H1 (cell line): ENCODE results near the gene NLRX1.

Source experiments
- BCL11A ChIP-seq, 2 experiments: IDR thresholded peaks; one replicate each; pipeline ENCODE4 v1.6.1; 2011; ENCODE audit warnings: low read depth in 2 of 2, low read length in 2 of 2, mild to moderate bottlenecking in 2 of 2
- EZH2 ChIP-seq: fragments of 200-600 bp; sonication (generic); IDR thresholded peaks from 2 replicates; pipeline ENCODE4 v1.7.1; 2012; ENCODE audit warnings: low read depth, mild to moderate bottlenecking, moderate library complexity, low read length, inconsistent platforms; ENCODE audit not compliant: severe bottlenecking
- JUN ChIP-seq: IDR thresholded peaks from 2 replicates; pipeline ENCODE4 v1.6.1; 2011; ENCODE audit warnings: low read depth, mild to moderate bottlenecking, improper control_type of control experiment, low read length
- MAFK ChIP-seq: IDR thresholded peaks from 2 replicates; pipeline ENCODE4 v1.6.1; 2012; ENCODE audit warnings: low read depth, mild to moderate bottlenecking, improper control_type of control experiment, low read length
- MAX ChIP-seq: IDR thresholded peaks from 2 replicates; pipeline ENCODE4 v1.6.1; 2012; ENCODE audit warnings: inconsistent platforms
- RAD21 ChIP-seq, 2 experiments: IDR thresholded peaks in 1 of 2; conservative IDR thresholded peaks in 1 of 2; 2 replicates each; pipeline ENCODE4 v1.6.1; 2011; ENCODE audit warnings: low read depth in 2 of 2, low read length in 2 of 2, improper control_type of control experiment in 1 of 2, inconsistent platforms in 1 of 2, mild to moderate bottlenecking in 1 of 2, moderate library complexity in 1 of 2
- SP2 ChIP-seq: IDR thresholded peaks from 2 replicates; pipeline ENCODE4 v1.6.1; 2012; ENCODE audit warnings: mild to moderate bottlenecking, low read length, inconsistent platforms

GRCh38 chr11:119218141-119218878 lies 49.8 kb downstream of the NLRX1 start:
- TF ChIP-seq BCL11A (IDR thresholded peaks at IDR 0.05; ENCODE audit: low read depth in 2 of 2, low read length in 2 of 2) (no peak), EZH2 (no peak), MAX (no peak), MAFK (no peak), JUN (no peak), RAD21 (IDR thresholded peaks at IDR 0.05 in 1 of 2, conservative IDR thresholded peaks at IDR 0.05 in 1 of 2; ENCODE audit: low read depth in 2 of 2, low read length in 2 of 2) (no peak), SP2 (no peak)
